OCI-LY1 (cell line): ENCODE measurements around the gene USP7.

Source experiments
- EZH2 ChIP-seq: fragments of 200-600 bp; sonication (generic), shearing (Covaris generic); IDR thresholded peaks from 2 replicates; pipeline ENCODE4 v1.8.0; 2017; ENCODE audit warnings: borderline replicate concordance, mixed run types, mild to moderate bottlenecking, antibody characterized with exemption, low read length, moderate library complexity, mixed read lengths
- TF ChIP-seq, protein P1 (sequence below): fragments of 200-600 bp; sonication (generic), shearing (Covaris generic); IDR thresholded peaks from 2 replicates; pipeline ENCODE4 v1.5.1; 2017; ENCODE audit warnings: mild to moderate bottlenecking, antibody characterized with exemption, low read length, moderate library complexity, mixed read lengths

GRCh38 chr16:8912793-8913192, 50.9 kb downstream of the USP7 start:
- TF ChIP-seq, protein P1, sequence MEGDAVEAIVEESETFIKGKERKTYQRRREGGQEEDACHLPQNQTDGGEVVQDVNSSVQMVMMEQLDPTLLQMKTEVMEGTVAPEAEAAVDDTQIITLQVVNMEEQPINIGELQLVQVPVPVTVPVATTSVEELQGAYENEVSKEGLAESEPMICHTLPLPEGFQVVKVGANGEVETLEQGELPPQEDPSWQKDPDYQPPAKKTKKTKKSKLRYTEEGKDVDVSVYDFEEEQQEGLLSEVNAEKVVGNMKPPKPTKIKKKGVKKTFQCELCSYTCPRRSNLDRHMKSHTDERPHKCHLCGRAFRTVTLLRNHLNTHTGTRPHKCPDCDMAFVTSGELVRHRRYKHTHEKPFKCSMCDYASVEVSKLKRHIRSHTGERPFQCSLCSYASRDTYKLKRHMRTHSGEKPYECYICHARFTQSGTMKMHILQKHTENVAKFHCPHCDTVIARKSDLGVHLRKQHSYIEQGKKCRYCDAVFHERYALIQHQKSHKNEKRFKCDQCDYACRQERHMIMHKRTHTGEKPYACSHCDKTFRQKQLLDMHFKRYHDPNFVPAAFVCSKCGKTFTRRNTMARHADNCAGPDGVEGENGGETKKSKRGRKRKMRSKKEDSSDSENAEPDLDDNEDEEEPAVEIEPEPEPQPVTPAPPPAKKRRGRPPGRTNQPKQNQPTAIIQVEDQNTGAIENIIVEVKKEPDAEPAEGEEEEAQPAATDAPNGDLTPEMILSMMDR, result no peak
- TF ChIP-seq EZH2, result no peak
